HG03280 (cell line): Measurements from ENCODE around the gene TFF2.

ENCODE experiments used
- ATAC-seq: cut with Tn5 transposase; IDR thresholded peaks from one replicate; pipeline ENCODE4 v1.9.1; 2021; ENCODE audit warnings: mild to moderate bottlenecking, moderate library complexity; ENCODE audit not compliant: unreplicated experiment

Gene TFF2

GRCh38 chr21:42308161-42308913 lies 42.5 kb downstream of the TFF2 start:
- no peak for ATAC-seq

DNA sequence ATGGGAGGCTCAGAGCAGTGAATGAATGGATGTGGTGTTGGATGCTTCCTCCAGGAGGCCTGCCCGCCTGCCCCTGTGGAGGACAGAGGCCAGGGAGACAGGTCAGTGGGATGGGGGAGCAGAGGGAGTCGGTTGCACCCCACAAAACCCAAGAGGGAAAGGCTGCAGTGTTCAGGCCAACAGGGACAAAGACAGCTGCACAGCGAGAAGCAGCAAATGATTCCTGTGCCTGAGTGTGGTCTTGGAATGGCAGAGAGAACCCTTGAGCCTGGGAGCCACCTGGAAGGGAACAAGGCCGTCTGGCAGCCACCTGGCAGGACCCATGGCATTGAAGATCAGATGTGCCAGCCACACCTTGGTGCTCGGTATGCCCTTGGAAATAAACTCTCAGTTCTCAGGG lies 43.7 kb downstream of the TFF2 start:
- ATAC-seq = no peak

- no peak for ATAC-seq
These were observed 44.3 kb downstream of the TFF2 start for GRCh38 chr21:42306366-42307035.

DNA sequence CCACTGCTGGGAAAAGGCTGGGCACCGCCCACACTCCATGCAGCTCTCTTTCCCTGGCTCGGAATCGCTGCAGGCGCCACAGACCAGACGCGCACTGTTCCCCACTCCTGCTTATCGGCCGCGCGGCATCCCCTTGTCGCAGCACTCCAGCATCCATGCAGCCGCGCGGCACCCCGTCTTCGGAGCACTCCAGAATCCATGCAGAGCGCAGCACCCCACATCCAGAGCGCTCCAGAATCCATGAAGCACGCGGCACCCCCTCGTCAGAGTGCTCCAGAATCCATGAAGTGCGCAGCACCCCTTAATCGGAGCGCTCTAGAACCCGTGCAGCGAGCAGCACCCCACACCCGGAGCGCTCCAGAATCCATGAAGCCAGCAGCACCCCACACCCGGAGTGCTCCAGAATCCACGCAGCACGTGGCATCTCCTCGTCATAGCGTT lies 45.1 kb downstream of the TFF2 start:
- ATAC-seq = no peak

DNA sequence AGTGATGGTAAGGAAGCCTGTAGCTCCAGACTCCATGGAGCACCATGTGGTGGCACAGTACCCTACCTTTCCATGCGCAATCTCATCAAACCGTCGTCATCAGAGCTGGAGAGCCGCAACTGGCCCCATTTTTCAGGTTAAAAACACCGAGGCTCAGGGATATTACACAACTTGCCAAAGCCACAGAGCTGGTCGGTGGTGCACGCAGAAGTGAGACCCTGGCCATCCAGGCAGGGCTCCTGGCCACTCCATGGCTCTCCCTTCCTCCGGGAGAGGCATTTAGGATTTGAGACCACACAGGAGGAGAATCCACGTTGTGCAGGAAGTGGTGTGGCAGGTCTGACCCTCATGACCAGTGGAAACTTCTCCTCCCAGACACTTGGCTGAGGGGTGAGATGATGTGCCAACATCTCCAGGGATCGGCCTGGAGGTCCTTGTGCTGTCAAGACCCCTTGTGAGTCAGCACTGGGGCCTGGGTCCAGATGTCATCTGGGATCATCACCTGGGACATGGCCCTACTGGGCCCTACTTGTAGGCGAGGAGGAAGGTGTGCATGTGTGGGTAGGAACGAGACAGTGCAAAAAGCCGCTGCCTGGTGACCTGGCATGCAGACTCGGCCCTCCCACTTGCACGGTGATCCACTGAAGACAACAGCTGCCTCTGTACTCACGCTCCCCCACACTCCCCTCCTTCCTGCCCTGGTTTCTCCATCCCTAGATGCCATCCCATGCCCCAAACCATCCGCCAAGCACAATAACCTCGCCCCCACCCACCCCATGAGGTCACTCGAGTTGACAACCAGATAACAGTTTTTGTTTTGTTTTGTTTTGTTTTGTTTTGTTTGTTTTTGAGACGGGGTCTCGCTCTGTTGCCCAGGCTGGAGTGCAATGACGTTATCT lies 46.0 kb downstream of the TFF2 start:
- no peak for ATAC-seq

DNA sequence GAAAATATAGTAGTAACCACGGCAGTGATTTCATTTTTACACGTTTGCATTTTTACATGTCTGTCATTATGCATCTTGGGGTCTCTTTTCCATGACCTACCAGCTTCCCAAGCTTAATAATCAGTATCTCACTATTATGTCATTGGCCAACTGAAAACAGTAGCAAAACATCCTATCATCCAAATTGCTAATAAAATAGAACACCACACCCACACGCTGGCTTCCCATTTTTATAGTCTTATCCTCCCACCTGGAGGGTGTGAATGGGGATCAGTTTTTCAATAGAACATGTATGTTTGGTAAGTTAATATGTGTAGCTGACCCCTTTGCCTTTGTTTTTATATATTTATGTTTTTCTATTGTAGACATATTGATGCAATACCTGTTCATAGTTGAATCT lies 47.4 kb downstream of the TFF2 start:
- ATAC-seq = no peak

GRCh38 chr21:42302794-42303193 lies 48.0 kb downstream of the TFF2 start:
- ATAC-seq = no peak

DNA sequence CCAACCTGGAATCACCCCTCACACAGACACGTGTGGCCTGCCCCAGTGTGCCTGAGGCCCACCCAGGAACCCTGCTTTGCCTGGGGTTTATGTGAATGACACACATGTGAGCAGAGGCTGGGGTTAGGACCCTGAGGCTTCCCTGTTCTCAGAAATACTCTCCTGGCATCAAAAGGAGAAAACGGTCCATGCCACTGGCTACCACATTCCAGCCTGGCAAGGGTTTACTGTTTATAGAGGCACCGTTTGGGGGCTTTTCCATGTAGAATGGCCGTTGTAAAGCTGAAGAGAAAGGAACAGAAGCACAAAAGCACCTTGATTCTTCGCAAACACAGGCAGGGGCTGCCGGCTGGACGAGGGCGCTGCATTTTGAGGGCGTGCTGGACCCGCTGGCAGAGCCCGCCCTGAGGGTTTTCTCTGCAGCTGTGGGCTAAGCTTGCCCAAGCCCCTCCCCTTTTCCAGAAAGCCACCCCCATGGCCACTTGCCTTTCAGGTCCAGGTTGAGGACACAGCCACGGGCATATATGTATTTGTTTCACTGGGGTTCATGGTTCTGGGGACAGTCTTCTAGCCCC lies 48.6 kb downstream of the TFF2 start:
- ATAC-seq = no peak

DNA sequence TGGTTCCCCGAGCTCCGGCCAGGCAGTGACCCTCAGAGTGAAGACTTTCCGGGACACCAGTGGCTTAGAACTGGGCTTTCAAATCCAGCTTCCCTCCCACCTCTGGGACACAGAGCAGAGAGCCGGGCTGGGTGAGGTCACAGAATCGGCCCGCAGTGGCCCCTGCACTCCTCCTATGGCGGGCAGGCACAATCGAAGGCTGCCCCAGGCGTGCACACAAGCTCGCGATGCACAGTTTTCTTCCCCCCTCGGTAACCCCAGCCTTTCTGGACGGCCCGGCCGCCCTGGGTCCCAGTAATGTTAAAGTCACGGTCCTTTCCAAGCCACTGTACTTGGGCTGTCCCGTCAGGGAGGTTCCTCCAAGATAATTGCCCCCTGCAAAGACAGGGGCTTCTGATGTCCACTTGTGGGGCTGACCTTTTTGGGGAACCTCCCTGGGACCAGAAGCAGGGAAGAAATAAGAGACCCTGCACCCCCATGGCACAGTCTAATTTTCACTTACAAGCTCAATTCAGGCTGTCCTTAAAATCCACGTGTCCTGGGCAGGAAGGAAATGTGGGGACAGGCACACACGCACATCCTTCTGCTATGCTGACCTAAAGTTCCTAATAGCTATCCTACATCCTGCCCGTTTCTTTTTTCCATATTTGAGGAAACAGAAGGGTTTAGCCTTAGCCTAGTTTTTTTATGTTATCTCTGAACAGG lies 49.3 kb downstream of the TFF2 start:
- no peak for ATAC-seq

- no peak for ATAC-seq
These were observed 49.8 kb downstream of the TFF2 start for GRCh38 chr21:42300956-42301355.

- ATAC-seq = no peak
These were observed 50.7 kb downstream of the TFF2 start for GRCh38 chr21:42300045-42300583.

GRCh38 chr21:42299324-42300044 lies 51.3 kb downstream of the TFF2 start:
- no peak for ATAC-seq

- ATAC-seq = no peak
These were observed 52.1 kb downstream of the TFF2 start for GRCh38 chr21:42298657-42299056.

DNA sequence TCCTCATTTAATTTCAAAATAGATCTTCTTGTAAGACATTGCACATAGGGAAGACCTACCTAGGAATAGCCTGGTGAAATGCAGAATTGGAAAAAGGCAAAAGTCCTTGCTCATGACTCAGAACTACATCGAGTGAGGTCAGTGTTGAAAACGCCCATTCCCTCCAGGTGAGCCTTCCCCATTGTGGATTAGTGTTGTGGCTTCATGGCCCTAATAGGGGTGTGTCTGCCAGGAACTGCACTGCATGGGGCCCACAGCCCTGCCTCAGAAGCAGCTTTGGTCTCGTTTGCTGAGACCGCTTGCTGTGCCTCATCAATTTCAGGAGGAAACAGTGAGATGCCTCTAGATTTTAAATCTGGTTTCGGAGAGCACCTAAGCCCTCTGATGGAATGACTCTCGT lies 52.6 kb downstream of the TFF2 start:
- no peak for ATAC-seq

DNA sequence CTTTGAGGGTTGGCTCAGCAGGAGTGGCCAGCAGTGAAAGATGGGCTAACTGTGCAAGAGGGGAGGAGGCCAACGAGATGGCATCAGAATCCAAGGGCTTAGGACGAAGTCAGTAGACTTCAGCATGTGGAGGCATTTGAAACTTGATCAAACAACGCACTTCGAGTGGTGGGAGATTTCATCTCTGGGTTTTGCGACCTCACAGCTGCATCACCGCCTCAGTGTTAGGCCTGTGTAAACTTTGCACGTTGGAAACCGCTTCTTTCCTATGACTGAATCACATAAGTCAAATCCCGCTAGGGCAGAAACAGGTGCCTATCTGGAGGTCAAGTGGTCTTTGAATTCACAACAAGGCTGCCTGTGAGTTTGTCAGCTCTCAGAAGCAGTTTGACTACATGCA lies 53.4 kb downstream of the TFF2 start:
- ATAC-seq = no peak

- ATAC-seq = no peak
These were observed 54.3 kb downstream of the TFF2 start for GRCh38 chr21:42296501-42296900.
